K562 (cell line): Measurements from ENCODE around the gene CWF19L1. TPM values are rescaled to one million over a fixed set of nuclear protein-coding genes. Genes with fewer than 3 reads are reported as not detected.

Experiments used
- BRD4 ChIP-seq: fragments of 200-600 bp; sonication (generic); IDR thresholded peaks from 2 replicates; pipeline ENCODE4 v1.6.1; 2017; ENCODE audit warnings: inconsistent platforms
- CTBP1 ChIP-seq: fragments of 450-650 bp; IDR thresholded peaks from 2 replicates; pipeline ENCODE4 v1.6.1; 2016; ENCODE audit warnings: borderline replicate concordance
- DNMT1 ChIP-seq: fragments of 450-650 bp; IDR thresholded peaks from 2 replicates; pipeline ENCODE4 v1.6.1; 2016; ENCODE audit warnings: antibody characterized with exemption, mild to moderate bottlenecking
- ETV1 ChIP-seq: fragments of 450-650 bp; conservative IDR thresholded peaks from 2 replicates; pipeline ENCODE4 v1.6.1; 2016; ENCODE audit warnings: missing genetic modification characterization, control low read depth, low read depth, missing compliant biosample characterization
- HCFC1 ChIP-seq: IDR thresholded peaks from 2 replicates; pipeline ENCODE4 v1.6.1; 2012; ENCODE audit warnings: low read depth, low read length, improper control_type of control experiment
- HDAC3 ChIP-seq: fragments of 450-650 bp; IDR thresholded peaks from 2 replicates; pipeline ENCODE4 v1.6.1; 2018; ENCODE audit warnings: borderline replicate concordance, mild to moderate bottlenecking, moderate library complexity; ENCODE audit not compliant: partially characterized antibody
- HMGN3 ChIP-seq: IDR thresholded peaks from 2 replicates; pipeline ENCODE4 v1.6.1; 2011; ENCODE audit warnings: borderline replicate concordance, low read depth, mild to moderate bottlenecking, mixed read lengths, low read length; ENCODE audit not compliant: insufficient read length; ENCODE audit errors: extremely low read depth
- HNRNPLL ChIP-seq: fragments of 200-400 bp; formaldehyde crosslinking; IDR thresholded peaks from 2 replicates; pipeline ENCODE4 v1.6.1; 2017; ENCODE audit warnings: low read length, low read depth, mild to moderate bottlenecking; ENCODE audit not compliant: poor library complexity, severe bottlenecking
- JUND ChIP-seq, 2 experiments: IDR thresholded peaks; 2 replicates in 1 of 2; 3 replicates in 1 of 2; pipeline ENCODE4 v1.6.1; 2011; ENCODE audit warnings: borderline replicate concordance in 2 of 2, low read depth in 2 of 2, low read length in 2 of 2, improper control_type of control experiment in 1 of 2, missing biosample characterization in 1 of 2, missing genetic modification characterization in 1 of 2, missing genetic modification reagents in 1 of 2
- KAT2B ChIP-seq: IDR thresholded peaks from one replicate; pipeline ENCODE4 v1.6.1; 2012; ENCODE audit warnings: low read depth, mild to moderate bottlenecking, control low read depth, inconsistent platforms, low read length, moderate library complexity
- MAZ ChIP-seq, 2 experiments: fragments of 450-650 bp in 1 of 2; sonication (generic) in 1 of 2; formaldehyde crosslinking; IDR thresholded peaks in 1 of 2; conservative IDR thresholded peaks in 1 of 2; 2 replicates each; pipeline versions ENCODE4 v1.4.0 to v1.5.0; 2020; ENCODE audit warnings: mild to moderate bottlenecking in 1 of 2, missing genetic modification reagents in 1 of 2
- PHF20 ChIP-seq: fragments of 450-650 bp; IDR thresholded peaks from 2 replicates; pipeline ENCODE4 v1.6.1; 2018; ENCODE audit not compliant: partially characterized antibody
- POLR2A ChIP-seq: fragments of 450-650 bp; conservative IDR thresholded peaks from 2 replicates; pipeline ENCODE4 v1.6.1; 2016
- POLR2G ChIP-seq: fragments of 200-400 bp; formaldehyde crosslinking; IDR thresholded peaks from 2 replicates; pipeline ENCODE4 v1.6.1; 2017; ENCODE audit warnings: low read depth, mild to moderate bottlenecking, antibody characterized with exemption, low read length, moderate library complexity
- SAP30 ChIP-seq: fragments of 200-600 bp; sonication (generic); IDR thresholded peaks from 2 replicates; pipeline ENCODE4 v1.6.1; 2012; ENCODE audit warnings: borderline replicate concordance, low read depth, mild to moderate bottlenecking, moderate library complexity, low read length, control low read depth, inconsistent platforms; ENCODE audit not compliant: insufficient read depth, poor library complexity, severe bottlenecking
- STAT5A ChIP-seq: IDR thresholded peaks from 2 replicates; pipeline ENCODE4 v1.6.1; 2012; ENCODE audit warnings: low read length, inconsistent platforms, borderline replicate concordance
- TAF1 ChIP-seq: IDR thresholded peaks from 2 replicates; pipeline ENCODE4 v1.6.1; 2011; ENCODE audit warnings: mild to moderate bottlenecking, low read length, moderate library complexity; ENCODE audit not compliant: insufficient read depth, control insufficient read depth, severe bottlenecking; ENCODE audit errors: extremely low read depth
- TAF9B ChIP-seq: fragments of 450-650 bp; IDR thresholded peaks from 2 replicates; pipeline ENCODE4 v1.6.1; 2018; ENCODE audit warnings: mild to moderate bottlenecking; ENCODE audit not compliant: partially characterized antibody
- ZNF24 ChIP-seq: fragments of 450-650 bp; IDR thresholded peaks from 2 replicates; pipeline ENCODE4 v1.6.1; 2016
- polyA plus RNA-seq, 8 experiments: library from polyadenylated mRNA; depleted of rRNA in 4 of 8; stranded (reverse) in 5 of 8; unstranded in 3 of 8; fragments of >200 nt; fragmentation: Nextera tagmentation in 2 of 8; fragmentation: Illumina TruSeq in 1 of 8; extraction: Ambion mirVana in 2 of 8; extraction: Trizol in 1 of 8; gene quantifications; 2 replicates each; pipeline versions ENCODE4 v1.2.1 to v1.2.3, GENCODE V29; 2011 to 2014; ENCODE audit warnings: inconsistent platforms in 1 of 8, missing spikeins in 1 of 8
- total RNA-seq, 7 experiments: library from RNA; depleted of rRNA in 6 of 7; stranded (reverse); fragments of >200 nt in 6 of 7; fragmentation: Illumina TruSeq in 2 of 7; extraction: Trizol in 2 of 7; gene quantifications; 2 replicates each; pipeline versions ENCODE4 v1.2.1 to v1.2.3, GENCODE V29; 2011 to 2021; ENCODE audit warnings: low replicate concordance in 1 of 7
- TF ChIP-seq, protein P1 (sequence below): IDR thresholded peaks from 2 replicates; pipeline ENCODE4 v1.6.1; 2011; ENCODE audit not compliant: insufficient read length; ENCODE audit errors: extremely low read depth
- TF ChIP-seq, protein P2 (sequence below): fragments of 450-650 bp; IDR thresholded peaks from 2 replicates; pipeline ENCODE4 v1.6.1; 2016; ENCODE audit warnings: borderline replicate concordance
- TF ChIP-seq, protein P3 (sequence below), 2 experiments: IDR thresholded peaks; 2 replicates each; pipeline ENCODE4 v1.6.1; 2011; ENCODE audit warnings: borderline replicate concordance in 1 of 2, control low read depth in 1 of 2, low read depth in 1 of 2, low read length in 1 of 2, mild to moderate bottlenecking in 1 of 2, mixed read lengths in 1 of 2, moderate library complexity in 1 of 2; ENCODE audit not compliant: insufficient read depth in 1 of 2, insufficient read length in 1 of 2, poor library complexity in 1 of 2, severe bottlenecking in 1 of 2; ENCODE audit errors: extremely low read depth in 1 of 2

Gene CWF19L1
- total and polyA plus RNA-seq, 9 of the 15 experiments (the other 6 are each of a cell fraction or from before 2014, with no cell fraction given), result 19.5 to 49.9 (median 30.9) TPM

DNA sequence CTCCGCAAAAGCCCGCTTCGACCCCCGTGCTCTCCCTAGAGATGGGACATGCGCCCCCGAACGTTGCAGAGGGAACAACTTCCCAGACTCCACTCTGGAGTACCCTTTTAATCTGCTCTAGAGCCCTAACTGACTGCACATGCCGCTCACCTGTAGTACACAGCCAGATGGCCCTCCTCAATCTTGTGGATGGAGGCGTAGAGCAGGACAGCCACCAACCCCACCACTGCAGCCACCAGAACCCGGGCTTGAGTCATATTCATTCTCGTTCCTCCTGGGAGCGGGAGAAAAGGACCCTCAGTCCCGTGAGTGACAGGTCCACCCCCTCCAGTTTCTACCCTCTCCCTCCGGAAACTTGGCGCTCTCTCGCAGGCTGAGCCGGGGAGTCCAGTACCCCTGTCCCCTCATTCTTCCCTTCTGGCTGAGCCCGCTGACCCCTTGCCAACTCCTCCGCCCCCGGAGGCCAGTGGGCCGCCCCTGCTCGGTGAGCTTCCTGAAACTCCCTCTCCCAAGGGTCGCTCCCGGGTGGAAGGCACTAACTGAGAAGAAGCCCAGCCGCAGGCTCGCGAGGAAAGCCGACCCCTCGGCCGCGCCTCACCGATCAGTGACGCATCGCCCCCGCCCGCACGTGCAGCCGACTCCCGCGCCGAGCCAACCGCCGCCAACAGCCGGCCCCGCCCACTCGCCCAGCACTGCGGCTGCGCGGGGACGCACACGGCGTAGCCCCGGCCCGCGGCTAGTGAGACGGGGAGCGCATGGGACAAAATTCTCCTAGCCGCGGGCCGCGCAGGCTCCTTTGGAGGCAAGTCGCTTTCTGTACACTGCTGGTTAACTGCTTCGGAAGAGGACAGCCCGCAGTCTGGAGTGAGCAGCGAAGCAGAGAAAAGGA, 81.8 kb downstream of the CWF19L1 start, which contains the start of gene ERLIN1 (continued):
- TF ChIP-seq TAF1 (peak; percentile 85), SAP30 (peak; percentile 49), HDAC3 (no peak), DNMT1 (no peak), TAF9B (peak; percentile 16), CTBP1 (peak; percentile 45; the same call in 1 of the 2 replicates), JUND (IDR thresholded peaks at IDR 0.05; ENCODE audit: borderline replicate concordance, low read depth, low read length) (peak; percentile 84), JUND (tag; IDR thresholded peaks at IDR 0.05; ENCODE audit: borderline replicate concordance, low read depth, low read length) (peak; percentile 69; the same call in 1 of the 3 replicates), PHF20 (no peak), MAZ (CRISPR knock-in tag; conservative IDR thresholded peaks at IDR 0.05 in 1 of 2, IDR thresholded peaks at IDR 0.05 in 1 of 2) (peak; percentile 59 to 89; a peak in 2 of 4 replicates), ETV1 (no peak), POLR2G (peak; percentile 89), HCFC1 (peak; percentile 29), BRD4 (no peak), POLR2A (peak; percentile 90), ZNF24 (0 out of 2 replicates have a peak, but pooled peaks have one; percentile 35), STAT5A (no peak), HNRNPLL (peak; percentile 91), HMGN3 (peak; percentile 90), KAT2B (no peak)
- TF ChIP-seq, protein P1, sequence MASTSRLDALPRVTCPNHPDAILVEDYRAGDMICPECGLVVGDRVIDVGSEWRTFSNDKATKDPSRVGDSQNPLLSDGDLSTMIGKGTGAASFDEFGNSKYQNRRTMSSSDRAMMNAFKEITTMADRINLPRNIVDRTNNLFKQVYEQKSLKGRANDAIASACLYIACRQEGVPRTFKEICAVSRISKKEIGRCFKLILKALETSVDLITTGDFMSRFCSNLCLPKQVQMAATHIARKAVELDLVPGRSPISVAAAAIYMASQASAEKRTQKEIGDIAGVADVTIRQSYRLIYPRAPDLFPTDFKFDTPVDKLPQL, result peak; percentile 18
- TF ChIP-seq, protein P2, sequence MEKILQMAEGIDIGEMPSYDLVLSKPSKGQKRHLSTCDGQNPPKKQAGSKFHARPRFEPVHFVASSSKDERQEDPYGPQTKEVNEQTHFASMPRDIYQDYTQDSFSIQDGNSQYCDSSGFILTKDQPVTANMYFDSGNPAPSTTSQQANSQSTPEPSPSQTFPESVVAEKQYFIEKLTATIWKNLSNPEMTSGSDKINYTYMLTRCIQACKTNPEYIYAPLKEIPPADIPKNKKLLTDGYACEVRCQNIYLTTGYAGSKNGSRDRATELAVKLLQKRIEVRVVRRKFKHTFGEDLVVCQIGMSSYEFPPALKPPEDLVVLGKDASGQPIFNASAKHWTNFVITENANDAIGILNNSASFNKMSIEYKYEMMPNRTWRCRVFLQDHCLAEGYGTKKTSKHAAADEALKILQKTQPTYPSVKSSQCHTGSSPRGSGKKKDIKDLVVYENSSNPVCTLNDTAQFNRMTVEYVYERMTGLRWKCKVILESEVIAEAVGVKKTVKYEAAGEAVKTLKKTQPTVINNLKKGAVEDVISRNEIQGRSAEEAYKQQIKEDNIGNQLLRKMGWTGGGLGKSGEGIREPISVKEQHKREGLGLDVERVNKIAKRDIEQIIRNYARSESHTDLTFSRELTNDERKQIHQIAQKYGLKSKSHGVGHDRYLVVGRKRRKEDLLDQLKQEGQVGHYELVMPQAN, result 0 out of 2 replicates have a peak, but pooled peaks have one; percentile 38
- TF ChIP-seq, protein P3, sequence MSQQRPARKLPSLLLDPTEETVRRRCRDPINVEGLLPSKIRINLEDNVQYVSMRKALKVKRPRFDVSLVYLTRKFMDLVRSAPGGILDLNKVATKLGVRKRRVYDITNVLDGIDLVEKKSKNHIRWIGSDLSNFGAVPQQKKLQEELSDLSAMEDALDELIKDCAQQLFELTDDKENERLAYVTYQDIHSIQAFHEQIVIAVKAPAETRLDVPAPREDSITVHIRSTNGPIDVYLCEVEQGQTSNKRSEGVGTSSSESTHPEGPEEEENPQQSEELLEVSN (IDR thresholded peaks at IDR 0.05; ENCODE audit: borderline replicate concordance in 1 of 2, extremely low read depth in 1 of 2, insufficient read depth in 1 of 2, insufficient read length in 1 of 2, low read depth in 1 of 2, low read length in 1 of 2, poor library complexity in 1 of 2, severe bottlenecking in 1 of 2), result peak; percentile 95 to 99
